KMS-11 (cell line): ENCODE measurements around the gene SLC17A2.

ENCODE experiments used
- H2AFZ ChIP-seq: fragments of 200-600 bp; sonication (generic); 2 replicates; pipeline ENCODE4 v1.6.1; 2016; ENCODE audit warnings: antibody characterized with exemption, mixed run types, low read depth
- H3K27ac ChIP-seq: fragments of 200-600 bp; sonication (generic); 2 replicates; pipeline ENCODE4 v1.6.1; 2016; ENCODE audit warnings: mild to moderate bottlenecking, mixed run types
- H3K27me3 ChIP-seq: fragments of 200-600 bp; sonication (generic); 2 replicates; pipeline ENCODE4 v1.6.1; 2017; ENCODE audit warnings: mild to moderate bottlenecking, low read depth, mixed run types, moderate library complexity; ENCODE audit not compliant: insufficient read depth
- H3K36me3 ChIP-seq: fragments of 200-600 bp; sonication (generic); 2 replicates; pipeline ENCODE4 v1.6.1; 2017; ENCODE audit warnings: mild to moderate bottlenecking, mixed run types; ENCODE audit not compliant: insufficient read depth
- H3K4me1 ChIP-seq: fragments of 200-600 bp; sonication (generic); 2 replicates; pipeline ENCODE4 v1.6.1; 2016; ENCODE audit warnings: mild to moderate bottlenecking, low read depth, mixed run types; ENCODE audit not compliant: poor library complexity, severe bottlenecking
- H3K4me2 ChIP-seq: fragments of 200-600 bp; sonication (generic); 2 replicates; pipeline ENCODE4 v1.7.0; 2016; ENCODE audit warnings: mild to moderate bottlenecking, mixed run types
- H3K4me3 ChIP-seq: fragments of 200-600 bp; sonication (generic); IDR thresholded peaks from 2 replicates; pipeline ENCODE4 v1.6.1; 2017; ENCODE audit warnings: low read depth, low read length, mixed read lengths; ENCODE audit not compliant: insufficient read depth
- H3K79me2 ChIP-seq: fragments of 200-600 bp; sonication (generic); 2 replicates; pipeline ENCODE4 v1.6.1; 2016; ENCODE audit warnings: low read depth, mixed run types; ENCODE audit not compliant: insufficient read depth
- H3K9ac ChIP-seq: fragments of 200-600 bp; sonication (generic); 2 replicates; pipeline ENCODE4 v1.6.1; 2016; ENCODE audit warnings: mild to moderate bottlenecking, mixed run types
- H4K20me1 ChIP-seq: fragments of 200-600 bp; sonication (generic); 2 replicates; pipeline ENCODE4 v1.6.1; 2016; ENCODE audit warnings: mild to moderate bottlenecking, mixed run types; ENCODE audit not compliant: insufficient read depth
- TF ChIP-seq, protein P1 (sequence below): fragments of 200-600 bp; sonication (generic); conservative IDR thresholded peaks from 2 replicates; pipeline ENCODE4 v1.6.1; 2017; ENCODE audit warnings: low read depth, mild to moderate bottlenecking, antibody characterized with exemption, low read length, moderate library complexity, mixed read lengths

The SLC17A2 gene

GRCh38 chr6:25916789-25917490, 13.6 kb downstream of the SLC17A2 start:
- TF ChIP-seq, protein P1, sequence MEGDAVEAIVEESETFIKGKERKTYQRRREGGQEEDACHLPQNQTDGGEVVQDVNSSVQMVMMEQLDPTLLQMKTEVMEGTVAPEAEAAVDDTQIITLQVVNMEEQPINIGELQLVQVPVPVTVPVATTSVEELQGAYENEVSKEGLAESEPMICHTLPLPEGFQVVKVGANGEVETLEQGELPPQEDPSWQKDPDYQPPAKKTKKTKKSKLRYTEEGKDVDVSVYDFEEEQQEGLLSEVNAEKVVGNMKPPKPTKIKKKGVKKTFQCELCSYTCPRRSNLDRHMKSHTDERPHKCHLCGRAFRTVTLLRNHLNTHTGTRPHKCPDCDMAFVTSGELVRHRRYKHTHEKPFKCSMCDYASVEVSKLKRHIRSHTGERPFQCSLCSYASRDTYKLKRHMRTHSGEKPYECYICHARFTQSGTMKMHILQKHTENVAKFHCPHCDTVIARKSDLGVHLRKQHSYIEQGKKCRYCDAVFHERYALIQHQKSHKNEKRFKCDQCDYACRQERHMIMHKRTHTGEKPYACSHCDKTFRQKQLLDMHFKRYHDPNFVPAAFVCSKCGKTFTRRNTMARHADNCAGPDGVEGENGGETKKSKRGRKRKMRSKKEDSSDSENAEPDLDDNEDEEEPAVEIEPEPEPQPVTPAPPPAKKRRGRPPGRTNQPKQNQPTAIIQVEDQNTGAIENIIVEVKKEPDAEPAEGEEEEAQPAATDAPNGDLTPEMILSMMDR, result no peak
- H3K27ac ChIP-seq, result no peak overlapping the region

GRCh38 chr6:25916330-25916729, 14.2 kb downstream of the SLC17A2 start:
- Histone ChIP-seq H3K4me1 (no peaks in the 10 kb centered on the region), H3K36me3 (no peaks in the 10 kb centered on the region), H3K79me2 (no peaks in the 10 kb centered on the region), H4K20me1 (no peaks in the 10 kb centered on the region), H3K4me2 (no peak overlapping the region), H3K27me3 (no peaks in the 10 kb centered on the region), H2AFZ (no peak overlapping the region), H3K27ac (no peak overlapping the region), H3K4me3 (no peak overlapping the region), H3K9ac (no peak overlapping the region)
- TF ChIP-seq, protein P1, result no peak

More at GRCh38 chr6:25916789-25917490, 13.6 kb downstream of the SLC17A2 start:
- no peaks in the 10 kb centered on the region for H3K36me3 ChIP-seq
- H3K9ac ChIP-seq, result no peak overlapping the region
- H2AFZ ChIP-seq, result no peak overlapping the region
- H3K27me3 ChIP-seq, result no peaks in the 10 kb centered on the region
- no peaks in the 10 kb centered on the region for H4K20me1 ChIP-seq
- H3K4me1 ChIP-seq, result no peaks in the 10 kb centered on the region
- H3K79me2 ChIP-seq, result no peaks in the 10 kb centered on the region
- H3K4me2 ChIP-seq, result no peak overlapping the region
- H3K4me3 ChIP-seq, result no peak overlapping the region

- TF ChIP-seq, protein P1, result no peak
- no peaks in the 10 kb centered on the region for H3K36me3 ChIP-seq
- no peak overlapping the region for H3K4me2 ChIP-seq
- H2AFZ ChIP-seq, result no peak overlapping the region
- H3K4me3 ChIP-seq, result no peak overlapping the region
- no peaks in the 10 kb centered on the region for H3K79me2 ChIP-seq
- no peaks in the 10 kb centered on the region for H3K27me3 ChIP-seq
- peaks cover 12% of the 10 kb centered on the region for H3K4me1 ChIP-seq
- H3K9ac ChIP-seq, result no peak overlapping the region
- H3K27ac ChIP-seq, result no peak overlapping the region
- no peaks in the 10 kb centered on the region for H4K20me1 ChIP-seq
Observed at GRCh38 chr6:25913741-25914140, 16.8 kb downstream of the SLC17A2 start.

DNA sequence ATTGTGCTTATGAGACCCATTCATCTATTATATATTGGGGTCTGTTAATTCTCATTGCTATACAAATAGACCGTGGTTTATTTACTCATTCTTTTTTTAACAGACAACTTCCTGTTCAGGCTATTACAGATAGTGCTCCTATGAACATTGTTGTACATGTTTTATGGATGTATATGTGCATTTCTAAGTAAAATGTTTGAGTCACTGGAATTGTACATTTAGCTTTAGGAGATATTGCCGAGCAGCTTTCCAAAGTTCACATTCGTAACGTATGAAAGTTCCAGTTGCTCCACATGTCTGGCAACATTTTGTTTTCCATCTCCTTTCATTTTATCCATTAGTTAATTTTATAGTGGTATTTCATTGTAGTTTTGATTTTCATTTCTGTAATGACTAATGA, 19.1 kb downstream of the SLC17A2 start:
- H3K4me3 ChIP-seq, result no peak overlapping the region
- no peaks in the 10 kb centered on the region for H3K27me3 ChIP-seq
- no peaks in the 10 kb centered on the region for H4K20me1 ChIP-seq
- H2AFZ ChIP-seq, result no peak overlapping the region
- TF ChIP-seq, protein P1, result no peak
- H3K4me1 ChIP-seq, result peaks cover 12% of the 10 kb centered on the region
- no peak overlapping the region for H3K9ac ChIP-seq
- no peak overlapping the region for H3K4me2 ChIP-seq
- H3K36me3 ChIP-seq, result no peaks in the 10 kb centered on the region
- H3K79me2 ChIP-seq, result no peaks in the 10 kb centered on the region
- no peak overlapping the region for H3K27ac ChIP-seq
